ENCODE measurements around the gene DCAF12L2. TPM values are rescaled to one million over a fixed set of nuclear protein-coding genes. Genes with fewer than 3 reads are reported as not detected.
"Not testable (repeated sequence)": the region's sequence is repeated elsewhere in the genome, so short reads cannot be mapped to it uniquely, and the experiment has no call there.

DCAF12L2 gene
- total and polyA plus RNA-seq, 9 of the 15 experiments (the other 6 are each of a cell fraction or from before 2014, with no cell fraction given), result not detected

GRCh38 chrX:126190888-126191287 is 24.8 kb upstream of the DCAF12L2 start:
- H3K4me3 ChIP-seq; H3K9me1 ChIP-seq (ENCODE audit: control insufficient read depth, insufficient read depth, low read length); POLR2A ChIA-PET; FAIRE-seq; DNase-seq (ENCODE audit: extremely low read depth in 1 of 4, low spot score in 3 of 4); H3K79me2 ChIP-seq (ENCODE audit: control insufficient read depth, insufficient read depth, low read length); H3K36me3 ChIP-seq (ENCODE audit: control insufficient read depth, insufficient read depth, low read length); H3K27ac ChIP-seq (ENCODE audit: extremely low read depth, low read depth, low read length); H3K27me3 ChIP-seq (ENCODE audit: control insufficient read depth in 2 of 2, insufficient read depth in 2 of 2, low read length in 2 of 2); H4K20me1 ChIP-seq (replicated peaks; ENCODE audit: control insufficient read depth, insufficient read depth, low read length); H3K9me3 ChIP-seq (replicated peaks; ENCODE audit: control insufficient read depth, insufficient read depth, low read depth, low read length); H3K4me1 ChIP-seq (replicated peaks in 1 of 2; ENCODE audit: control insufficient read depth in 2 of 2, insufficient read depth in 2 of 2, low read length in 2 of 2); H2AFZ ChIP-seq (ENCODE audit: low read depth, low read length); in situ Hi-C loops (cut with MboI); CTCF ChIA-PET (ENCODE audit: low intra/inter-chr PET ratio); H3K9ac ChIP-seq (ENCODE audit: insufficient read depth in 1 of 2, low read depth in 2 of 2, low read length in 2 of 2); BruUV-seq (replicated peaks); intact Hi-C loops (cut with micrococcal nuclease); ATAC-seq; H3K4me2 ChIP-seq (ENCODE audit: insufficient read depth, low read length): not testable (repeated sequence)
- WGBS (ENCODE audit: insufficient coverage, low coverage, missing lambda C conversion rate), result 8% methylated on average over 13 of the region's 21 CpGs

GRCh38 chrX:126177133-126177840 is 11.2 kb upstream of the DCAF12L2 start:
- 8% methylated on average over 4 of the region's 4 CpGs for WGBS (ENCODE audit: insufficient coverage, low coverage, missing lambda C conversion rate)
- Histone ChIP-seq H3K4me3 (no peak overlapping the region), H3K4me1 (replicated peaks in 1 of 2; ENCODE audit: control insufficient read depth in 2 of 2, insufficient read depth in 2 of 2, low read length in 2 of 2) (no peaks in the 10 kb centered on the region), H3K27me3 (ENCODE audit: control insufficient read depth in 2 of 2, insufficient read depth in 2 of 2, low read length in 2 of 2) (no peaks in the 10 kb centered on the region), H3K4me2 (ENCODE audit: insufficient read depth, low read length) (no peak overlapping the region), H3K79me2 (ENCODE audit: control insufficient read depth, insufficient read depth, low read length) (no peaks in the 10 kb centered on the region), H3K9ac (ENCODE audit: insufficient read depth in 1 of 2, low read depth in 2 of 2, low read length in 2 of 2) (no peak overlapping the region), H3K36me3 (ENCODE audit: control insufficient read depth, insufficient read depth, low read length) (no peaks in the 10 kb centered on the region), H3K27ac (ENCODE audit: extremely low read depth, low read depth, low read length) (no peak overlapping the region), H4K20me1 (replicated peaks; ENCODE audit: control insufficient read depth, insufficient read depth, low read length) (no peaks in the 10 kb centered on the region), H3K9me3 (replicated peaks; ENCODE audit: control insufficient read depth, insufficient read depth, low read depth, low read length) (no peaks in the 10 kb centered on the region), H2AFZ (ENCODE audit: low read depth, low read length) (no peak overlapping the region), H3K9me1 (ENCODE audit: control insufficient read depth, insufficient read depth, low read length) (no peaks in the 10 kb centered on the region)
- POLR2A ChIA-PET, result no interaction called here
- BruUV-seq (replicated peaks), result no TSS peak
- TF ChIP-seq ZBTB49 (CRISPR knock-in tag; IDR thresholded peaks at IDR 0.05; ENCODE audit: borderline replicate concordance) (no peak), ATF2 (CRISPR knock-in tag; IDR thresholded peaks at IDR 0.05) (no peak), NCOA1 (IDR thresholded peaks at IDR 0.05; ENCODE audit: low read depth) (no peak), NR3C1 (CRISPR knock-in tag; IDR thresholded peaks at IDR 0.05) (no peak), HDAC2 (IDR thresholded peaks at IDR 0.05) (no peak), ELF1 (tag; IDR thresholded peaks at IDR 0.05) (no peak), TFAM (CRISPR knock-in tag; conservative IDR thresholded peaks at IDR 0.05) (no peak), HIVEP1 (CRISPR knock-in tag; IDR thresholded peaks at IDR 0.05) (no peak), SRSF9 (IDR thresholded peaks at IDR 0.05; ENCODE audit: borderline replicate concordance, low read depth, low read length) (no peak), ZNF507 (tag; conservative IDR thresholded peaks at IDR 0.05) (no peak)
- DNase-seq (ENCODE audit: extremely low read depth in 1 of 4, low spot score in 3 of 4), result no peak
- in situ Hi-C loops (cut with MboI) (no loop called here), intact Hi-C loops (cut with micrococcal nuclease) (no loop called here)
- FAIRE-seq, result no peak
- ATAC-seq, result no peak
- CTCF ChIA-PET (ENCODE audit: low intra/inter-chr PET ratio), result no interaction called here
